ENCODE results near the gene S1PR1.

Gene S1PR1

DNA sequence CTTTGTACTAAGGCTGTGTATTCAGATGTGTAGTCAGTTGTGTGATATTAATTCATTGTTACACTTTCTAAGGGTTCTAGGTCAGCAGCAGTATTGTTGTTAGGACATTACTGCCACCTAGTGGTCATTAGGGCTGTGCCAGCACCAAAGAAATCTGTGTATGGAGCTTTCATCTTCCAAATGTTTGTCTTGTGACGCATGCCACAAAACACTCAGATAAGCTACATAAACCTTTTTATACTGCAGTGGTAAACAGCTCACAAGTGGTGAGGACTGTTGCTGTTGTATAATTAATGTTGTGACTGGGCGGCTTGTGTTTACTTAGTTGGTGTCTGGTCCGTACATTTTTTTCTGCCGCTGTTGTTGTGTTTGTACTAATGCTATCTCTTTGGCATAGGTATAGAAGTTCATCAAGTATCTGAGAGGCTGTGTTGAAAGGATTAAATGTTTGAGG, 51.7 kb downstream of the S1PR1 start:
- Mint-ChIP-seq H3K4me1 (peaks cover 30 to 50% of the 10 kb centered on the region in 2 donors), H3K36me3 (no peaks in the 10 kb centered on the region), H3K4me3 (no peak overlapping the region), H3K27me3 (no peaks in the 10 kb centered on the region), H3K27ac (peak overlapping the region; percentile 48), H3K9me3 (peaks cover 0 to 1% of the 10 kb centered on the region in 2 donors)
- ATAC-seq (replicated peaks) (peak; percentile 58 to 64), DNase-seq (no peak)

GRCh38 chr1:101290119-101290921, 53.5 kb downstream of the S1PR1 start:
- H3K27ac Mint-ChIP-seq: peak overlapping the region; percentile 5
- DNase-seq: no peak
- H3K4me3 Mint-ChIP-seq: peak overlapping the region in 1 of 2 donors; percentile 15
- peaks cover 32 to 51% of the 10 kb centered on the region in 2 donors for H3K4me1 Mint-ChIP-seq
- H3K9me3 Mint-ChIP-seq: peaks cover 0 to 1% of the 10 kb centered on the region in 2 donors
- ATAC-seq (replicated peaks): no peak
- no peaks in the 10 kb centered on the region for H3K27me3 Mint-ChIP-seq
- no peaks in the 10 kb centered on the region for H3K36me3 Mint-ChIP-seq
